ENCODE data around the gene FBXL2. TPM values are rescaled to one million over a fixed set of nuclear protein-coding genes. Genes with fewer than 3 reads are reported as not detected.

Gene FBXL2
- total RNA-seq, 1 experiment from 2014 or later = 15.8 TPM

DNA sequence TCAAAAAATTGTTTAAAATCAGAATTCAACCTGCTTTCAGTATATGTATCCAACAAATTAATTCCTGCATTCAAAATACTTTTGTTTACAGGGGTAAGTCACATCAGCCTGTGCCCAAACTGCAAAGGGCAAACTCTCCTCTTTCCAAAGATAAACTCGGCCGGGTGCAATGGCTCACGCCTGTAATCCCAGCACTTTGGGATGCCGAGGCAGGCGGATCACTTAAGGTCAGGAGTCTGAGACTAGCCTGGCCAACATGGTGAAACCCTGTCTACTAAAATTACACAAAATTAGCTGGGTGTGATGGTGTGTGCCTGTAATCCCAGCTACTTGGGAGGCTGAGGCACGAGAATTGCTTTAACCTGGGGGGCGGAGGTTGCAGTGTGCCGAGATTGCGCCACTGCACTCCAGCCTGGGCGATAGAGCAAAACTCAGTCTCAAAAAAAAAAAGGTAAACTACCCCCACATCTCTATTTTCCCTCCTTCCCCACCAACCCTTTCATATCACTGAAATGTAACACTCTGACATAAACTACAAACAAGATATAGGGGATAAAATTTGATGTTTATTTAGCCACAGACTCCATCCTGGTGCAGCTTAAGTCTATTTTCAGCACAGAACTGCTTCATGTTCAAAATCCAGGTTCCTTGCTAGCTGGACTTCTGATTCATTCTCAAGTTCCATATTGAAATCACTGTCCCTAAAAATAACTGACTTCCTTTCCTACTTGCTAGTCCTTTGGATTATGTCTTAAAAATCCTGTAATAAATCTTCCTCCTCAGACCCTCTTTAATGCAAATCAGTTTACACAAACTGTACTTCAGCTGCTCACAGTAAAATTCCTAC lies 147.6 kb downstream of the FBXL2 start:
- Histone ChIP-seq H3K36me3 (ENCODE audit: low read depth) (peaks cover 3% of the 10 kb centered on the region; the same call in 1 of the 2 replicates), H3K4me3 (no peak overlapping the region), H3K79me2 (ENCODE audit: low read depth) (peaks cover 56% of the 10 kb centered on the region), H3F3A (ENCODE audit: insufficient read depth, low read depth) (no peaks in the 10 kb centered on the region), H2AFZ (no peak overlapping the region), H3K4me1 (replicated peaks; ENCODE audit: insufficient read depth) (no peaks in the 10 kb centered on the region), H3K9me2 (ENCODE audit: insufficient read depth) (no peaks in the 10 kb centered on the region), H3K27ac (no peak overlapping the region), H3K4me2 (no peak overlapping the region), H3K27me3 (ENCODE audit: insufficient read depth, low read depth) (no peaks in the 10 kb centered on the region), H3K9me3 (ENCODE audit: insufficient read depth, low read depth) (no peaks in the 10 kb centered on the region), H4K20me1 (ENCODE audit: insufficient read depth) (no peaks in the 10 kb centered on the region)
- BruUV-seq (replicated peaks) = no TSS peak
- intact Hi-C loops (cut with micrococcal nuclease; ENCODE audit: unreplicated experiment) = no loop called here
- no peak for DNase-seq
- POLR2A ChIA-PET (ENCODE audit: unreplicated experiment) = no interaction called here
- TF ChIP-seq, protein P1, sequence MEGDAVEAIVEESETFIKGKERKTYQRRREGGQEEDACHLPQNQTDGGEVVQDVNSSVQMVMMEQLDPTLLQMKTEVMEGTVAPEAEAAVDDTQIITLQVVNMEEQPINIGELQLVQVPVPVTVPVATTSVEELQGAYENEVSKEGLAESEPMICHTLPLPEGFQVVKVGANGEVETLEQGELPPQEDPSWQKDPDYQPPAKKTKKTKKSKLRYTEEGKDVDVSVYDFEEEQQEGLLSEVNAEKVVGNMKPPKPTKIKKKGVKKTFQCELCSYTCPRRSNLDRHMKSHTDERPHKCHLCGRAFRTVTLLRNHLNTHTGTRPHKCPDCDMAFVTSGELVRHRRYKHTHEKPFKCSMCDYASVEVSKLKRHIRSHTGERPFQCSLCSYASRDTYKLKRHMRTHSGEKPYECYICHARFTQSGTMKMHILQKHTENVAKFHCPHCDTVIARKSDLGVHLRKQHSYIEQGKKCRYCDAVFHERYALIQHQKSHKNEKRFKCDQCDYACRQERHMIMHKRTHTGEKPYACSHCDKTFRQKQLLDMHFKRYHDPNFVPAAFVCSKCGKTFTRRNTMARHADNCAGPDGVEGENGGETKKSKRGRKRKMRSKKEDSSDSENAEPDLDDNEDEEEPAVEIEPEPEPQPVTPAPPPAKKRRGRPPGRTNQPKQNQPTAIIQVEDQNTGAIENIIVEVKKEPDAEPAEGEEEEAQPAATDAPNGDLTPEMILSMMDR (conservative IDR thresholded peaks at IDR 0.05) = no peak
- no peak for TF ChIP-seq EZH2 (IDR thresholded peaks at IDR 0.05; ENCODE audit: low read depth)
- CTCF ChIA-PET = no interaction called here

DNA sequence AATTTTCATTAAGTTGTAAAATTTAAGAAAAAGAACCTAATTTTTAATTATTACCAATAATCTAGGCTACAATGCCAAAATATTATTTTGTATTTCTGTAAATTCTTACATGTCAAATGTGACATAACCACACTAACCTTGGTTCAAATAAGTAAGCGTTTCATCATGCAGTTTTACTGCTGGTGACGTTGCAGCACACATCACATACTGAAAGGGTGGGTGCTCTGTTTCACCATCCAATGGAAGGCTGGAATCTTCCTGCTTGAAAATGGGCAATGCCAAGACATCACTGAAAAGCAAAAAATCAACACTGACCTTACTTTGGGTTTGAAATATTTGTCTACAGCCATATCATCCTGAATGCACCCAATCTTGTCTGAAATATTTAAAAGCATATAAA lies 148.2 kb downstream of the FBXL2 start:
- Histone ChIP-seq H4K20me1 (ENCODE audit: insufficient read depth) (no peaks in the 10 kb centered on the region), H3K36me3 (ENCODE audit: low read depth) (peaks cover 3% of the 10 kb centered on the region; the same call in 1 of the 2 replicates), H3K9me2 (ENCODE audit: insufficient read depth) (no peaks in the 10 kb centered on the region), H3K4me3 (no peak overlapping the region), H3F3A (ENCODE audit: insufficient read depth, low read depth) (no peaks in the 10 kb centered on the region), H3K79me2 (ENCODE audit: low read depth) (peaks cover 62% of the 10 kb centered on the region), H3K4me1 (replicated peaks; ENCODE audit: insufficient read depth) (no peaks in the 10 kb centered on the region), H3K9me3 (ENCODE audit: insufficient read depth, low read depth) (no peaks in the 10 kb centered on the region), H3K4me2 (no peak overlapping the region), H3K27ac (no peak overlapping the region), H3K27me3 (ENCODE audit: insufficient read depth, low read depth) (no peaks in the 10 kb centered on the region), H2AFZ (no peak overlapping the region)
- TF ChIP-seq, protein P1 (conservative IDR thresholded peaks at IDR 0.05) = no peak
- TF ChIP-seq EZH2 (IDR thresholded peaks at IDR 0.05; ENCODE audit: low read depth) = no peak
- no peak for DNase-seq
- ChIA-PET CTCF (no interaction called here), POLR2A (ENCODE audit: unreplicated experiment) (no interaction called here)
- no TSS peak for BruUV-seq (replicated peaks)
- intact Hi-C loops (cut with micrococcal nuclease; ENCODE audit: unreplicated experiment) = no loop called here

DNA sequence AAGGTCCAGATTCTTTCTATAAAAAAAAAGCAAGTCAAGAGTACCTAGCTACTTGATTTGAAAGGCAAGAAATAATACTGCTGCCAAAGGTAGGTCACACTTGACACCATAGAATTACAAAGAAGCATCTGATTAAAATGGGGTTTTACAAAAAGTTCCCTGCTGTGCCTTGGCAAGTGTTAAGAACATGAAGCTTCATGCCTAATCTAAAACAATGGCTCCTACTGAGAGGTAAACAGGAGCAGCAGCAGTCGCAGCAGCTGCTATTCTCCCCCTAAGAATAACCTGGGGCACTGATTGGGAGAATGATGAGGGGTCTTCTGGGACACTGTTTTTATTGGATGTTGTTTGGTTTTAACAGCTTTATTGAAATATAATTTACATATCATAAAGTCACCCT lies 148.8 kb downstream of the FBXL2 start:
- Histone ChIP-seq H3F3A (ENCODE audit: insufficient read depth, low read depth) (no peaks in the 10 kb centered on the region), H3K27ac (no peak overlapping the region), H2AFZ (no peak overlapping the region), H3K79me2 (ENCODE audit: low read depth) (peaks cover 68% of the 10 kb centered on the region), H3K4me2 (no peak overlapping the region), H3K4me1 (replicated peaks; ENCODE audit: insufficient read depth) (no peaks in the 10 kb centered on the region), H4K20me1 (ENCODE audit: insufficient read depth) (no peaks in the 10 kb centered on the region), H3K9me3 (ENCODE audit: insufficient read depth, low read depth) (no peaks in the 10 kb centered on the region), H3K9me2 (ENCODE audit: insufficient read depth) (no peaks in the 10 kb centered on the region), H3K27me3 (ENCODE audit: insufficient read depth, low read depth) (no peaks in the 10 kb centered on the region), H3K36me3 (ENCODE audit: low read depth) (peaks cover 3% of the 10 kb centered on the region; the same call in 1 of the 2 replicates), H3K4me3 (no peak overlapping the region)
- POLR2A ChIA-PET (ENCODE audit: unreplicated experiment) = no interaction called here
- intact Hi-C loops (cut with micrococcal nuclease; ENCODE audit: unreplicated experiment) = no loop called here
- no peak for TF ChIP-seq EZH2 (IDR thresholded peaks at IDR 0.05; ENCODE audit: low read depth)
- TF ChIP-seq, protein P1 (conservative IDR thresholded peaks at IDR 0.05) = no peak
- no TSS peak for BruUV-seq (replicated peaks)
- CTCF ChIA-PET = no interaction called here
- DNase-seq = no peak

All from PC-9 (cell line).